AG04450 (cell line): ENCODE data around the gene PDCD6IP. TPM values are rescaled to one million over a fixed set of nuclear protein-coding genes. Genes with fewer than 3 reads are reported as not detected.
"Not testable (repeated sequence)": the region's sequence is repeated elsewhere in the genome, so short reads cannot be mapped to it uniquely, and the experiment has no call there.

Source experiments
- CTCF ChIA-PET: fragments of 300-600, 350-600 bp; formaldehyde crosslinking; extraction: SDS; loops from one replicate; lab custom pipeline; 2022; ENCODE audit warnings: antibody characterized with exemption, inconsistent platforms; lab: Charles Lee
- POLR2A ChIA-PET: fragments of 350-600 bp; formaldehyde crosslinking; extraction: SDS; loops from one replicate; lab custom pipeline; 2021; ENCODE audit warnings: antibody characterized with exemption, inconsistent platforms; lab: Yijun Ruan, JAX
- DNase-seq: peaks from one replicate; pipeline ENCODE4 v3.0.0-alpha.2; 2011; ENCODE audit warnings: low read depth, low spot score
- H3K27ac ChIP-seq: one replicate; pipeline ENCODE4 v1.5.1; 2012; ENCODE audit warnings: low read depth, low read length, control low read depth
- H3K27me3 ChIP-seq: one replicate; pipeline ENCODE4 v1.6.0; 2012; ENCODE audit warnings: low read length; ENCODE audit not compliant: control insufficient read depth, insufficient read depth
- H3K4me3 ChIP-seq: 2 replicates; pipeline ENCODE4 v1.5.1; 2011; ENCODE audit warnings: mild to moderate bottlenecking, low read depth, low read length, control low read depth
- H3K9me3 ChIP-seq: 2 replicates; pipeline ENCODE4 v1.5.1; 2012; ENCODE audit warnings: low read length; ENCODE audit not compliant: control insufficient read depth, insufficient read depth
- CTCF ChIP-seq: IDR thresholded peaks from 2 replicates; pipeline ENCODE4 v1.5.1; 2011; ENCODE audit warnings: low read depth, low read length, control low read depth, inconsistent platforms
- polyA plus RNA-seq: library from polyadenylated mRNA; depleted of rRNA; stranded (reverse); fragments of >200 nt; gene quantifications from 2 replicates; pipeline ENCODE4 v1.2.3, GENCODE V29; 2011

Gene PDCD6IP
- polyA plus RNA-seq, 1 experiment = 188 TPM

- Histone ChIP-seq H3K9me3 (no peaks in the 10 kb centered on the region), H3K27ac (no peak overlapping the region), H3K27me3 (no peaks in the 10 kb centered on the region), H3K4me3 (no peak overlapping the region)
- CTCF ChIA-PET = interaction anchor here (0.7 to 5.1 kb wide), 13 partner anchors 8 to 357 kb away, joined by 3 to 83 read pairs (median 6); no protein-coding TSS in a partner anchor
- DNase-seq = no peak
- POLR2A ChIA-PET = interaction anchor here (0.7 kb wide), 1 partner anchor 156 kb away, joined by 5 read pairs; no protein-coding TSS in a partner anchor
- TF ChIP-seq CTCF = no peak
Measured at GRCh38 chr3:33777996-33778395, 20.4 kb upstream of the PDCD6IP start.

GRCh38 chr3:33779751-33780150 lies 18.7 kb upstream of the PDCD6IP start:
- Histone ChIP-seq H3K27me3 (no peaks in the 10 kb centered on the region), H3K27ac (no peak overlapping the region), H3K9me3 (no peaks in the 10 kb centered on the region), H3K4me3 (no peak overlapping the region)
- TF ChIP-seq CTCF = no peak
- no peak for DNase-seq
- POLR2A ChIA-PET = no interaction called here
- CTCF ChIA-PET = interaction anchor here (2.2 to 5.1 kb wide), 2 partner anchors 143 kb away, joined by 6 to 61 read pairs; no protein-coding TSS in a partner anchor

DNA sequence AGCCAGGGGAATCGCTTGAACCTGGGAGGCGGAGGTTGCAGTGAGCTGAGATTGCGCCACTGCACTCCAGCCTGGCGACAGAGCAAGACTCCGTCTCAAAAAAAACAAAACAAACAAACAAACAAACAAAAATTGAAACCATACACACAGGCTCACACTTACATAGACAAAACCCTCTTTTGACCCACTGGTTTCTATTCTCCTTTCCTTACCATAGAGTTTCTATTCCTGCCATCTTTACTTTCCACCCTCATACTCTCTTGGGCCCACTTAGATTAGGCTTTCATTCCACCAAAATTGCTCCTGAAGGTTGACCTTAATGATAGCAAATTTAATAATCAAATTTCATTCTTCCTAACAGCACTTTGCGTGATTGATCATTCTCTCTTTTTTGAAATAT lies 17.0 kb upstream of the PDCD6IP start:
- H3K4me3 ChIP-seq, POLR2A ChIA-PET, H3K27me3 ChIP-seq, H3K27ac ChIP-seq, DNase-seq, H3K9me3 ChIP-seq: not testable (repeated sequence)
- CTCF ChIA-PET = interaction anchor here (2.2 kb wide), 1 partner anchor 145 kb away, joined by 6 read pairs; no protein-coding TSS in a partner anchor

- no peak for DNase-seq
- peak overlapping the region; percentile 49 for H3K4me3 ChIP-seq
- no peak for TF ChIP-seq CTCF
Measured at GRCh38 chr3:33786565-33787327, 11.7 kb upstream of the PDCD6IP start.

GRCh38 chr3:33787328-33788009 lies 11.0 kb upstream of the PDCD6IP start:
- no peaks in the 10 kb centered on the region for H3K9me3 ChIP-seq
- DNase-seq = peak; percentile 32
- CTCF ChIA-PET = interaction anchor here (0.5 to 3.7 kb wide), 78 partner anchors 10 to 957 kb away, joined by 3 to 83 read pairs (median 5); partner anchors contain the start of genes CLASP2 and PDCD6IP
- TF ChIP-seq CTCF = peak; percentile 88
- POLR2A ChIA-PET = no interaction called here
- H3K27ac ChIP-seq = no peak overlapping the region
- peak overlapping the region; percentile 49 for H3K4me3 ChIP-seq
- no peaks in the 10 kb centered on the region for H3K27me3 ChIP-seq

More at GRCh38 chr3:33786565-33787327, 11.7 kb upstream of the PDCD6IP start:
- ChIA-PET POLR2A (interaction anchor here (0.9 kb wide), 1 partner anchor 11 kb away, joined by 3 read pairs; the partner anchor contains the start of gene PDCD6IP), CTCF (interaction anchor here (0.5 to 3.7 kb wide), 78 partner anchors 10 to 956 kb away, joined by 3 to 83 read pairs (median 5); partner anchors contain the start of genes CLASP2 and PDCD6IP)
- H3K9me3 ChIP-seq = no peaks in the 10 kb centered on the region
- H3K27me3 ChIP-seq = no peaks in the 10 kb centered on the region
- H3K27ac ChIP-seq = no peak overlapping the region
